Measurements from ENCODE around the gene MBTD1.

DNA sequence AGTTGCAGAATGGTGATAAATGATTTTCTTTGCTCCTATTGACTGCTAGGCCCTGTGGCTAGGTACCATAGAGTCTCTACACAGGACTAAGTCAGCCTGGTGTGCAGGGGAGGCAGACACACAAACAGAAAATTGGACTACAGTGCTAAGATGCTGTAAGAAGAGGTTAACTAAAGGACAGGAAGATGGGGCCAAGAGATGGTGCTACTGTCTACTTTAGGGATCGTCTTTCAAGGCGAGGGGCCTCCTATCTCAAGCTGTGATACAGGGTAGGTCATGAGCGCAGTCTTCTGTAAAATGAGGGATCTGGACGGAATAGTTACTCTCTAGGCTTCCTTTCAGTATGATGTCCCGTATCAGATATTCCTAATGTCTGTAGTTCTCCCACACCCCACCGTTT lies 105.7 kb downstream of the MBTD1 start:
- no peak for TF ChIP-seq SUZ12 (IDR thresholded peaks at IDR 0.05; ENCODE audit: extremely low read depth, insufficient read depth, insufficient read length)
- TF ChIP-seq YY1 (IDR thresholded peaks at IDR 0.05; ENCODE audit: insufficient read depth, insufficient read length): no peak
- no peak for TF ChIP-seq ZNF274 (IDR thresholded peaks at IDR 0.05; ENCODE audit: low read depth, low read length)

All from NT2/D1 (cell line).